ENCODE measurements around the gene ZDHHC14.
"Not testable (repeated sequence)": the region's sequence is repeated elsewhere in the genome, so short reads cannot be mapped to it uniquely, and the experiment has no call there.

Gene ZDHHC14

GRCh38 chr6:157557559-157557958 is 176.6 kb downstream of the ZDHHC14 start:
- no peak for DNase-seq

DNA sequence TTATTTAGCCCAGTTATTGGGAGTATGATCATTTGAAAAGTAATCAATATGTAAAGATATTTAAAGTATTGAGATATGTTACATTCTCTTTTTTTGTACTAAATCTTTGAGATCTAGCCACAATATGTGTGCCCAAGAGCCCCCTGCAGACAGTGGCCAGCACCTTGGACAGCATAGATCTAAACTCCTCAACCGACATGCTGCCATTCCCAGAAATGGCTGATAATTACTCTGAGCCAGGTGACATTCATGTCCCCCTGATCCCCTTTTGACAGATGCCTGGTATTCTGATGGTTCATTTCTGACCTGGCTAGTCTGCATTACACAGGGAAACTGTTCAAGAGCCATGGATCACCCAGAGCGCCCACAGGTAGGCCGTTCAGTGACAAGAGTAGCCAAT is 177.1 kb downstream of the ZDHHC14 start:
- DNase-seq, result no peak

- no peak for DNase-seq
Observed at GRCh38 chr6:157558487-157559200, 177.7 kb downstream of the ZDHHC14 start.

- no peak for DNase-seq
Observed at GRCh38 chr6:157559201-157559756, 178.3 kb downstream of the ZDHHC14 start.

- DNase-seq, result not testable (repeated sequence)
Observed at GRCh38 chr6:157560063-157560462, 179.1 kb downstream of the ZDHHC14 start.

DNA sequence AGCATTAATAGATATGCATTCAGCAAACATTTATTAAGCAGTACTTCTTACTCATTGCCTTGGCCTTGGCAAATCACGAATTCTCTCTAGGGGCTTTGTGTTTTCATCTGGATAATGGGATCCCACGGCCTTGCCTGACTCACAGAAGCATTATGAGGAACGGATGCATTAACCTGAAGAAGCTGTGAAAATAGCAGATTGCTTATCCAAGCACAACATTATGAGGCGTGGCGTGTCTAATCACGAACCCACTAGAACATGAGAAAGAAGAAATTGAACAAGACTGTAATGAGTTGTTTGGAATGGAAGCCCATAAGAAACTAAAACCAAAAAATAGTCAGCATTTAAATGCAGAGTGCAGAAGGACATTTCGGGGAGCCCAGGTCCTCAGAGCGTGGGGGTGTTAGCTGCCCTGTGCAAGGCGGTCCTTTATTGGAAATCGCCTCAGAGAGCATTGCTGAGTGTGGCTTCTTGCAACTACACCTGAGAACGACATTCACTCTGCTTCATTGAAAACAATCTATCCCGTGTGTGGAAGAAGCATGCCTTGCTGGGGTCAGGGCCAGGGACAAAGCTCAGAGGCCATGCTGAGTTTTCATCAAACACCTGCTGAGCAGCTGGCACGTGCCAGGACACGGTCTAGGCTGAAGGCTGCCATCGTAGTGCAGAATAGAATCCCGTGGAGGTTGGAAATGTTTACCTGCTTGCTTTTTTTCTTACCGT is 179.9 kb downstream of the ZDHHC14 start:
- no peak for DNase-seq

DNA sequence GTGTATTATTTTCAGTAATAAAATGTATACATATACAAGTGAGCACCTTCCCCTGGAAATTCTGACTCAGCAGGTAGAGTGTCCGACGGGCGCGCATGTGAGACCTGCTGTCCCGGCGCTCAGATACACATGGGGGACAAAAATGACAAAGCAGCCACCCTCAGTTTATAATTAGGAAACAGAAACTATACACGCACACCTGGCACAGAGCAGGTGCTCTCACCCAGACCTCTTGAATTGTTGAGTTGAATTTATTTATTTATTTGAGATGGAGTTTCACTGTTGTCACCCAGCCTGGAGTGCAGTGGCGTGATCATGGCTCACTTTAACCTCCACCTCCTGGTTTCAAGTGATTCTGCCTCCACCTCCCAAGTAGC is 180.4 kb downstream of the ZDHHC14 start:
- no peak for DNase-seq

- no peak for DNase-seq
Observed at GRCh38 chr6:157561929-157562810, 181.2 kb downstream of the ZDHHC14 start.

DNA sequence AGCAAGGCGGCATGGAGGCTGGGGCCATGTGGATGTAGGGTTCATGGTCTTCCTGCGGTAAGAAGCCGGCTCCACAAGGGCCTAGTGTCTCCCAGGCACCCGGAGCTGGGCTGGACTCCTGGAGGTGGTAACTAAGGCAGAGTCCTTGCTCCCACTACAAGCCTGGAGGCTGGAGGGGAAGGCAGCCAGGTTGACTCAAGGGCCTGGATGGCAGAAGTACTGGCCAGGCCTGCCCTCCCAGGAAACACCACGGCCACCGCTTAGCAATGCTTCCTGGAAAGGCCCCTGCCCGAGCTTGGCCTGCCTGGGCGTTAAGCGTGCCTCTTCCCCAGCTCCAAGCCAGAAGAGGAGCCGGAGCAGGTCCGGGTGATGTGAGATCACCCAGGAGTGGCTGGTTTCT is 182.0 kb downstream of the ZDHHC14 start:
- no peak for DNase-seq

DNA sequence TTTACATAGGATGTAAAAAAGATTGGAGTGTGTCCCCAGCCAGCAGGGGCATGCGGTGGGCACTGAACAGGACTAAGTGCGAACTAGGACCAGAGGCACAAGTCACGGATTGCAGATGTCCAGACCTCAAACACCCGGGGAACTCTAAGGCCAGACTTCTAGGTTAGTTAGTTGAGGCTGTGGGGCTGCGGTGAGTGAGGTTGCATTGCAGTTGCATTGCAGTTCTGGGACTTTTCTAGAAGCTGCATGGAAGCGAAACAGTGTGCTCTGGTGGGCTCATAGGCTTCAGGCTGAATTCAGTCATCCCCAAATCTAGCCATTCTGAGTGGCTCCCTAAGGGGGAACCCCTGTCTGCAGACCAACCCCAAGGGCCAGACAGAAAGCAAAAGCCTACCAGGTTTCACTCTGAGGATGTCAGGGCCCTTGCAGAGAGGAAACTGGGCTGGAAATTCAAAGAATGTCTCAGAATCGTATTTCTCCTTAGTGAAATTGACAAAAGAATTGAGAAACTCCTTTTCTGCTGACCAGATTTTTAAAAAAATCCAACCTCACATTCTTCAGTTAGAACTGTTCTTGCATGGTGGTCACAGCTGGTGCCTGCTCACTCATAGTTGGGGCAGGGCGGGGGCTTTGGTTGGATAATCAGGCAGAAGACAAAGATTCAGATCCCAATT is 182.8 kb downstream of the ZDHHC14 start:
- no peak for DNase-seq

- no peak for DNase-seq
Observed at GRCh38 chr6:157568702-157569101, 187.7 kb downstream of the ZDHHC14 start.

- DNase-seq, result no peak
Observed at GRCh38 chr6:157569543-157569942, 188.6 kb downstream of the ZDHHC14 start.

GRCh38 chr6:157570104-157570503 is 189.1 kb downstream of the ZDHHC14 start:
- no peak for DNase-seq

- no peak for DNase-seq
Observed at GRCh38 chr6:157570752-157571151, 189.8 kb downstream of the ZDHHC14 start.

- DNase-seq, result no peak
Observed at GRCh38 chr6:157571269-157571668, 190.3 kb downstream of the ZDHHC14 start.

GRCh38 chr6:157571950-157572349 is 191.0 kb downstream of the ZDHHC14 start:
- DNase-seq, result no peak

GRCh38 chr6:157574851-157575424 is 193.9 kb downstream of the ZDHHC14 start:
- no peak for DNase-seq

DNA sequence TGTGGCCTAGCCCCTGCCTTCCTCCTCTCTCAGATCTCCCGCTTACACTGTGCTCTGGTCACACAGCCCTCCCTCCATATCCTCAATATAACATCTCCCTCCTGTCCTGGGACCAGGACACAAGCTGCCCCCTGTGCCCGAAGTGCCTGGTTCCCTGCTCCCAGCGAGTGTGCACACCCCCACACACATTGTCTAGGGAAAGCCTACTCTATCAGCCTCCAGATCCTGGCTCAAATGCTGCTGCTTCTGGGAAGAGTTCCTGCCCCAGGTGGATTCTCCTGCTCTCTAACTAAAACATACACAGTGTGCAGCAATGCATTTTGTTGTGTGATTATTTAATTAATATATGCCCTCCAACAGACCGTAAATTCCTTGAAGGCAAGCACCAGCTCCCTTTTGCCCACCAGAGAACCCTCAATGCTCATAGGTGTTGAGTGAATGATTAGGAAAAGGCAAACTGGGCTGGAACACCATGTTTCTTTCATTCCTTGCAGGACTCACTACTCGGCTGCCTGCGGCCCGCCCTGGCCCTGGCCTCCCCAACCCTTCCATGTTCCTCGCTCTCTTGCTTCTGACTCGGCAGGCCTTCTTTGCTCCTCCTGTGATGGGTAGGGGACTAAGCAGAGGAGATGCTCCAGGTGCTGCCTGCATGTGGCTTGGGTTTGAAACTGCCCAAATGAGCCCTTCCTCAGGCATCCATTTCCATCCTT is 194.6 kb downstream of the ZDHHC14 start:
- DNase-seq, result no peak

DNA sequence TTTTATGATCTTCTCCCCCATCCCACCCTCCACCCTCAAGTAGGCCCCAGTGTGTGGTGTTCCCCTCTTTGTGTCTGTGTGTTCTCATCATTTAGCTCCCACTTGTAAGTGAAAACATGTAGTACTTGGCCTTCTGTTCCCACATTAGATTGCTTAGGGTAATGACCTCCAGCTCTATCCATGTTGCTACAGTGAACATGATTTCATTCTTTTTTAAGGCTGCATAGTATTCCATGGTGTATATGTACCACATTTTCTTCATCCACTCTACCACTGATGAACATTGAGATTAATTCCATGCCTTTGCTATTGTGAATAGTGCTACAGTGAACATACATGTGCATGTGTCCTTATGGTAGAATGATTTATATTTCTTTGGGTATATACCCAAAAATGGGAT is 196.0 kb downstream of the ZDHHC14 start:
- not testable (repeated sequence) for DNase-seq

GRCh38 chr6:157578527-157578926 is 197.5 kb downstream of the ZDHHC14 start:
- not testable (repeated sequence) for DNase-seq

DNA sequence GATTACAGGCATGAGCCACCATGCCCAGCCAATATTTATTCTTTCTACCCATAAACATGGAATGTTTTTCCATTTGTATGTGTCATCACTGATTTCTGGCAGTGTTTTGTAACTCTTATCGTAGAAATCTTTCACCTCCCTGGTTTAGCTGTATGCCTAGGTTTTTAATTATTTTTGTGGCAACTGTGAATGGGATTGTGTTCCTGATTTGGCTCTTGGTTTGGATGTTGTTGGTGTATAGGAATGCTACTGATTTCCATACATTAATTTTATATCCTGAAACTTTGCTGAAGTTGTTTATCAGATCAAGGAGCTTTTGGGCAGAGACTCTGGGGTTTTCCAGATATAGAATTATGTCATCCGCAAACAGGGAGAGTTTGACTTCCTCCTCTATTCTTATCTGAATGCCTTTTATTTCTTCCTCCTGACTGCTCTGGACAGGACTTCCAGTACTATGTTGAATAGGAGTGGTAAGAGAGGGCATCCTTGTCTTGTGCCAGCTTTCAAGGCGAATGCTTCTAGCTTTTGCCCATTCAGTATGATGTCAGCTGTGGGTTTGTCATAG is 198.6 kb downstream of the ZDHHC14 start:
- DNase-seq, result no peak

All from stimulated activated naive CD4-positive, alpha-beta T cell treated with Interleukin-2 at 50 U/mL for 16 hours (primary cell).